Stimulated activated CD4-positive, alpha-beta T cell treated with anti-CD3 and anti-CD28 coated beads, Interleukin-4, amount 100 ng/mL, for 1 hour (primary cell): Measurements from ENCODE around the gene PCBP3.

ENCODE experiments used
- DNase-seq: peaks from one replicate; pipeline ENCODE4 v3.0.0-alpha.2; 2020

The PCBP3 gene

DNA sequence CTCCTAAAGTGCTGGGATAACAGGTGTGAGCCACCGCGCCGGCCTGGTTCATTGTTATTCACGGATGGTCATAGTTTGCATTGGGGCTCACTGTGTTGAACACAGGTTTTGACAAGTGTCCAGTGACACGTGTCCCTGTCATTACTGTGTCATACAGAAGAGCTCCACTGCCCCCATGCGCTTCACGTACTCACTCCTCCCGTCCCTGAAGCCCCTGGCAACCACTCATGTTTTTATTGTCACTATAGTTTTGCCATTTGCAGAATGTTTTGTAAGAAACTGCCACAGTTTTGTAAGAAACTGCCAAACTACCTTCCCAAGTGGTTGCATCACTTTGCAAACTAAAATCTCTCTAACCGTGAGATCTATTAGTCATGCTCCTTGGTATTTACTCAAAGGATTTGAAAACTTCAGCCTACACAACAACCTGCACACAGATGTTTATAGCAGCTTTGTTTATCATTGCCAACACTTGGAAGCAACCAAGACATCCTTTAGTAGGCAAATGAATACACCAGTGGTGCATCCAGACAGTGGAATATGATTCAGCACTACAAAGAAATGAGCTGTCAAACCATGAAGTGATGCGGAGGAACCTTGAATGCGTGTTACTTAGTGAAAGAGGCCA is 174.9 kb downstream of the PCBP3 start:
- DNase-seq = no peak

DNA sequence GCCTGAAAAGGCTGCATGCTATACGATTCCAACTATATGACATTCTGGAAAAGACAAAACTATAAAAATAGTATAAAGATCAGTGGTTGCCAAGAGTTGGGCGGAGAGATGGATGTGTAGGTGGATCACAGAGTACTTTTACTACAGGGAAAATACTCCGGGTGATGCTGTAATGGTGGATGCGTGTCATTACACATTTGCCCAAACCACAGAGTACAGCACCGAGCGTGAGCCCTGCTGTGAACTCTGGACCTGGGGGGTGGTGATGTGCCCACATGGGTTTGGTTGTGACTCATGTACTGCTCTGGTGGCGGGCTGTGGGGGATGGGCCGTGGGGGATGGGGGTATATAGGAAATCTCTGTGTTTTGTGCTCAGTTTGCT is 175.4 kb downstream of the PCBP3 start:
- peak; percentile 85 for DNase-seq

DNA sequence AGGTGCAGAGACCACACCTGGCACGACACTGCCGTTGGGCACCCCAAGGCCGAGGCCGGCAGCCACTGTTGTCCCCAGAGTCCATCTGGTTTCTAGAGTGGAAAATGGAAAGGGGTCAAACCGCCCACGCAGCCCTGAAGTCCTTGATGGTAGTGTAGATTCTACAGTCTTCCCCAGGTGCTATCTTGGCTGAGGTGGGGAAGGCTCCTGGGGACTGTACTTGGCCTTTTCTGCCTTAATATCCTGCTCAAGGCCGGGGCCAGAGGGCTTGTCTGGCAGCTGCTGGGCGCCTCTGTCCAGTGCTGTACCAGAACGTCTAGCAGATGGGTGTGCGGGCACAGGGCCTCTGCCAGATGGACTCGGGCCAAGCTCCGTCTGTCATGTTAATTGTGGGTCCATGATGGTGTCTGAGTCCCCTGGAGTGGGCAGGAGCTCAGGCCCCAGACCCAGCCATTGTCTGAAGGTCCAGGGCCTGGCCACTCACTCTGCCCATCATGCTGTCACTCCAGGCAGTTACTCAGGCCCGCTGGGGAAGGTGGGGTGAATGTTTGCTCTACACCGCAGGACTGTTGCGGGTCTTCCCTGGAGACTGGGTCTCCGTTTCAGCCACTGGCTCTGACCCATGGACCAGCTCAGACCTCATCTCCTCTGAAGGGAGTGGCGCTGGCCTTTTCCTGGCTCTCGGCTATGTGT is 176.1 kb downstream of the PCBP3 start:
- no peak for DNase-seq

DNA sequence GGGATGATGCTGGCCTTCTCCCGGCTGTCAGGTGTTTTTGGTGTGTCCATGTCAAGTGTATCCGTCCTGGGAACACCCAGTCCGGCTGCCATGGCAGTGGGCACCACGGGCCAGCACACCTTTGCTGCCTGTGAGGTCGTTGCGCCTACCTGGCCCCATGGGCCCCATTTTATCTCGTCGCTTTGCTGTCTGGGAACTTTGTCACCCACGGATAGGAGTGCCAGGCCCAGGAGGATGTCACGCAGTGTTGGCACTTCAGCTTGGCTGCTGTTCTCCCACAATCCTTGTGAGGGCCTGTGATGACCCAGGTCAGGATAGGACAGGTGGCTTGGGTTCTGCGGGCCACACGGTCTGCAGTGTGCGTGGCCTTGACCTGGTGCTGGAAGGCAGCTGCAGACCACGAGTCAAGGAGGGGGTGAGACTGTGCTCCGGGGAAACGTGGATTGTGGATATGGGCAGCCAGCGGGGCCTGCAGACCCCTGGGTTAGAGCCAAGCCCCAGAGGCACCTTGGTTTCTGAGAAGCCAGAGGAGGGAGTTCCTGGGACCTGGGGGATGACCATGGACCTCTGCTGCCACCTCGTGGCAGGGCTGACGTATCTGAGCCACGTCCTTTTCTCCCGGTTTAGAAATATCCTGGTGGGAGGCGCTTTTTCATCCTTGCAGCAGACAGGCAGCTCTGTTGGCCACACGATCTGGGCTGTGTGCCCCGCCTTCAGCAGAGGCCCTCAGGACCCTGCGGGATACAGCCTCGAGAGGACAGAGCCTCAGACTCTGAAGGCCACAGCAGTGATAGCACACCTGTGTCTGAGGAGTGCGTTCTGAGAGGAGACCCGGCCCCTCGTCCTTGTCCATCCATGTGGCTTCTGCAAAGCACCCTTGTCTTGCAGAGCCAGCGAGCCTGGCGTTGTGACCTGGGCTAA is 176.9 kb downstream of the PCBP3 start:
- DNase-seq = peak; percentile 85

DNA sequence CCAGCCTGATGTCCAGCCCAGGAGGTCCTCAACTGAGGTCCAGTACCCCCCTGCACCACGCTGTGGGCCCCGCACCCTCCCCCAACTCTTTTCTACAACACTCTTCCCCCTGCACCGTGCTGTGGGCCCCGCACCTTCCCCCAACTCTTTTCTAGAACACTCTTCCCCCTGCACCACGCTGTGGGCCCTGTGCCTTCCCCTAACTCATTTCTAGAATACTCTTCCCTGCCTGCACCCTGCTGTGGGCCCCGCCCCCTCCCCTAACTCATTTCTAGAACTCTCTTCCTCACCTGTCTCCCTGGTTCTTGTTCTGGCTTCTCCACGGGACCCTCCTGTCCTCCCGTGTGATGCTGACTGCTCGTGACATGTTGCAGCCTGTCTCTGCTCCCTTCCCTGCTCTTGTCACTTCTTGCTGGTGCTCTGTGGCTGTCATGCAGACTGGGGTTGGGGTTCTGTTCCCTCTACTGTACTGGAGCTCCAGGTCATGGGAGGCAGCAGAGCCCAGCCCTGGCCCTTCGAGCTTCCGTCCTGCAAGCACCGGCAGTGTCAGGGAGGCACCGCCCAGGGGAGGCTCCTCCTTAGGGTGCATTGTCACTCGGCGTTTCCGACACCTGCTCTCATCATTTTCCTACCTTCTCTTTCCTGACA is 177.9 kb downstream of the PCBP3 start:
- no peak for DNase-seq

DNA sequence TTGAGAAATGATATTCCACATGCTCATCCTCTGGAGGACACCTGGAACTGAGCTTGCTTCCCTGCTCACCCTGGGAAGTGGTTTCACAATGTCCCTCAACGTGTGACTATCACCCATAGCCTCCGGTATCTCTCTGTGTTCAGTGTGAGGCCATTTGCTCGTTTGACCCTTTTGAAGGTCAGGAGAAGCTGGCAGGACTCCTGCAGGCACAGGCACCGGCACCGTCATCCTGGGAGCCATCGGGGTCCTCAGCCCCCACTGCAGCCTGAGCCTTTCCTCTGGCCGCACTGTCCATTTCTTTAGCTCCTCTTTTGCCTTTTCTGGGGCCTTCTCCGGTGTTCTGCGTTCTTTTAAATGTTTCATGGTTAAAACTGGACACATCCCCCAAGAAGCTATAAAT is 178.5 kb downstream of the PCBP3 start:
- no peak for DNase-seq

DNA sequence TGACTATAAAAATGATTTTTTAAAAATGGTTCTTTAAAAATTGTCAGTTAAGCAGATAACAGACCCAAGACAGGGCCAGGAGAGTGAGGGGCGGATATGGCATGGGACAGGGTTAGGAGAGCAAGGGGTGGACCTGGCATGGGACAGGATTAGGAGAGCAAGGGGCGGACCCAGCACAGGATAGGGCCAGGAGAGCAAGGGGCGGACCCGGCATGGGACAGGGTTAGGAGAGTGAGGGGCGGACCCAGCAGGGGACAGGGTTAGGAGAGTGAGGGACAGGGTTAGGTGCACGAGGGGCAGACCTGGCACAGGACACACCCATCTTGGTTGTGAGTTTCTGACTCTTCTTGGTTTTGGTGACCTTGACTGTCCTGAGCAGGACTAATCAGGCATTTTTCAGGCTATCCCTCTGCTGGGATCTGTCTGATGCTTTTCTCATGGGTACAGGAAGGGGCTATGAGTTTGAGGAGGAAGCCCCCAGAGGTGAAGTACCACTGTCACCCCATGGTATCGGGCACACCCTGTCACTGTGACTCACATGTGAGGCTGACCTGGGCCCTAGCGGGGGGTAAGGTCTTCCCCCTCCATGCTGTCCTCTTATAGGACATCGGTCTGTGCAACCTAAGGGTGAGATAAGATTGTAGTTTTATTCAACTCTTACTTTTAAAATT is 179.0 kb downstream of the PCBP3 start:
- no peak for DNase-seq

DNA sequence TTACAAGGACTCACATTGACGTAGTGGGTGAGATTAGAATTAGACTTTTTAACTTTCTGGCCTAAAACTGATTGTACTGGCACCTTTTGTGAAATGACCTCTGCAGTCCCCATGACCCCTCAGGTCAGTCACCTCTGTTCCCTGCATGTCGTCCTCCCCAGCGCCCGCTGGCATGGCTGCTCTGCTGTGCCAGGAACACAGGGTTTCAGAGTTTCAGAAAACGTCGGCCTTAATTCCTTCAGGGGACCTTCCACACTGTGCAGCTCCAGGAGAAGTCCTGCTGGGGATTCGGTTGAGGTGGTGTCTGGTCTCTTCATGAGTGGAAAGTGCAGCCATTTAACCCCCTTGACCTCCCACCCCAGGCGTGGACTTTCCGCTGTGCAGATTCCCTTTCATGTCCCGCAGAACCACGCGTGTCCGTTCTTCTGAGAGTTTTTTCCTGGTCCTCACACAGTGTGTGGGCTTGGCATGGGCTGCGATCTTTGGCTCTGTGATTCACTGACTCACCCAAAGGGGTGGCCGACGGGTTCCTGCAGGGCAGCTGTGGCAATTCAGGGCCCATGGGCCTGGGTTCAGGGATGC is 179.7 kb downstream of the PCBP3 start:
- DNase-seq = no peak

DNA sequence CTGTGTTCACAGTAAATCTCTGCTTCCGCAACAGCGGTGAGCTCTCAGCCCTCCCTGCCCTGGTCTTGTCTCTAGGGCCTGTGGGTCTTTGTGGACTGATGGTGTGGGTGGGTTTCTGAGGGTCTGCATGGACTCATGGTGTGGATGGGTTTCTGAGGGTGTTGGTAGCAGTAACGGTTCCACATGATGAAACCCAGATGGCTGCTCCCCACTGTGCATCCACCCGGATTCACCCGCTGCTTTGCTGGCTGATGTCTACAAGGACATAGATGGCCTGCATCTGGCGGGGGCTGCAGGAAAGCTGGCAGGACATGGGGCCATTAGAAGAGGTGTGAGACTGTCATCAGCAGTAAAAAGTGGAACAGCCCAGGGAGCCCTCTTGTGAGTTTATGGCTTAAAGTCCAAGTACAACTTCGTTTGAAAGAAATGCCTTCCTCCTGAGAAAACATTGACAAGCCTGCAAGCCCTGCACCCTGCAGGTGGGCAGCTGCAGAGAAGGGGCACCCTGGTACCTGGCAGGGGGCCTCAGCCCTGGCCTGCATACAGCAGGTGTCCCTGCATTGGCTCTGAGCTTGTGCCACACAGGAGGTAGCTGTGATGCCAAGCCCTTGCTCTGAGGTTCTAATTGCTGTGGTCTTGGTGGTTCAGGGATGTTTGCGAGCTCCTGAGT is 181.2 kb downstream of the PCBP3 start:
- DNase-seq = no peak

DNA sequence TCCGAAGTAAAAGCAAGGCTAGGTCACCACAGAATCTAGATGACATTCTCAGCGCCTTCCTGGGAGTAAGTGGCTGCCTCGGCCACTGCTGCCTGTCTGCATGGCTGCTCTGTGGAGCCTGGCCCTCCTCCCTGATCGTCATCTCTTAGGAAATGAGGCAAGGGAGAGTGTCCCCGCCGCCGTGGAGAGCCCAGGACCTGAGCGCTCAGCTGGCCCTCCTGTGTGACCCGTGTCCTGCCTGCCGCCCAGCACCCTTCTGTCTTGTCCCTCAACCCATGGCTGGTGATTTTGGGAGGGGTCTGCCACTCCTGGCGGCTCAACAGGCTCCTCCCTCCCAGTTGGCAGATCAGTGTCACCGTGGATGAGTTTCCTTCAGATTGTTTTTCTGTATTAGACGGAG is 181.7 kb downstream of the PCBP3 start:
- DNase-seq = no peak

DNA sequence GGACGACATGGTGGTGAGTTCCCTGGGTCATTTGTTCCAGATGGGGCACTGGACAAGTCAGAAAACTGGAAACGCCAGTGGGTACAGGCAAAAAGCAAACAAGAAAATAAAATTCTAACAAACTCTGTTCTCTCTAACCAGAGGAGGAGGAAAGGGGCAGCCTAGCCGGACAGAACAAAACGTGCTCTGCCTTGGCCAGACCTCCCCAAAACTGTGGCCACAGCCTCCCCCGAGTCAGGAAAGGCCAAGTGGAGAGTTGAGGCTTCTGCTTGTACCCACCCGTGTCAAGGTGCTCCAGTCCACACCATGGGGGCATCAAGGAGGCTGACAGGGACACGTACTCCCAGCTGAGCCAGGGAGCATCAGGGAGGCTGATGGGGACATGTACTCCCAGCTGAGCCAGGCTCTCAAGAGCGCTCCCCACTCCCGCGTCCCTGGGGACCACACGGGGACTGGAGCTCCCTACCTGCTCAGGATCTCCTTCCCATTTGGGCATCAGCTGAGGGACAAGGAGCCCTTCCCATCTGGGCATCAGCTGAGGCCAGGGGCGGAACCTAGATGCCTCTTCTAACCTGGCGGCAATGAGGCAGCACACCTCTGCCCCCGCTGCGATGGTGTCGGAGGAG is 183.3 kb downstream of the PCBP3 start:
- no peak for DNase-seq

DNA sequence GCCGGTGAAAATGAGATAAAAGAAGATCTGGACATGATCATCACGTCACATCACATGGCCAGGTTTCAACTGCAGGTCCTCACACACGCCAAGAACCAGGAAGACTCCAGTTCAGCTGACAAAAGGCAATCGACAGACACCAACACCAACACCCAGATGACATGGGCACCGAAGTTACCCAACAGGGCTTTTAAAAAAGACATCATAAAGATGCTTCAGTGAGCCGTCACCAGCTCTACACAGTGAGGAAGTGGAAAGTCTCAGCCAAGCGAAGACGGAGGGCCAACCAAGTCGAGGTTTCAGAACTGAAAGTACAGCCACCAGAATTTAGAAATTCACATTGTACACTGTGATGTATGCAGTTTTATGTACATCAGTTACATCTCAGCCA is 183.8 kb downstream of the PCBP3 start:
- no peak for DNase-seq

DNA sequence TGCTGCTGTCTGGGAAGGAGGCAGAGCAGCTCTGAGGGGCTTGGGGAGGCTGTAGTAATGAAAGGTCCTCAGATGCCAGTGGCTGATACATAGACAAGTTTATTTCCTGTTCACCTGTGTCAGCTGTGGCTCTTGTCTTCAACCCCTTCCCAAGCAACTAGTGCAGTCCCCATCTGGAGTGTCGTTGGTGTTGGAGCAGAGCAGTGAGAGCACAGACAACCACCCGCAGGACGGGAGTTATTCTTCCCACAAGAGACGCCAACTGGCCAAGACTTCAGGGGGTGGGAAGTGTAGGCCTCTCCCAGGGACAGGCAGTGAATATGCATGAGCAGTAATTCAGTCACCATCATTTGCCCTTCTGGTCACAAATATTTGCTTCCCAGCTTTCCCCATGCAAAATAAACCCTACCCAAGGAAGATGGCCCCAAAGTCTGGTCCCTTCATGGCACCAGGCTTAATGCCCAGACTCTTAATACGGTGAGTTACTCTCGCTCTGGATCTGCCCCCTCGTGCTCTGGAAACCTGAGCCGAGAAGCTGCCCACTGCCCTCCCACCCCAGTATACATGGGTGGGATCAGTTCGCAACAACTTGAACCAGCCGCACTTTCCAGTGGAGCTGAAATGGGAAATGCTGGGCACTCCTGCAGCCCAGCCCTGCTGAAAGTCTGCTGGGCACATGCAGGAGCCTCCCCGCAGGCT is 184.5 kb downstream of the PCBP3 start:
- DNase-seq = no peak

DNA sequence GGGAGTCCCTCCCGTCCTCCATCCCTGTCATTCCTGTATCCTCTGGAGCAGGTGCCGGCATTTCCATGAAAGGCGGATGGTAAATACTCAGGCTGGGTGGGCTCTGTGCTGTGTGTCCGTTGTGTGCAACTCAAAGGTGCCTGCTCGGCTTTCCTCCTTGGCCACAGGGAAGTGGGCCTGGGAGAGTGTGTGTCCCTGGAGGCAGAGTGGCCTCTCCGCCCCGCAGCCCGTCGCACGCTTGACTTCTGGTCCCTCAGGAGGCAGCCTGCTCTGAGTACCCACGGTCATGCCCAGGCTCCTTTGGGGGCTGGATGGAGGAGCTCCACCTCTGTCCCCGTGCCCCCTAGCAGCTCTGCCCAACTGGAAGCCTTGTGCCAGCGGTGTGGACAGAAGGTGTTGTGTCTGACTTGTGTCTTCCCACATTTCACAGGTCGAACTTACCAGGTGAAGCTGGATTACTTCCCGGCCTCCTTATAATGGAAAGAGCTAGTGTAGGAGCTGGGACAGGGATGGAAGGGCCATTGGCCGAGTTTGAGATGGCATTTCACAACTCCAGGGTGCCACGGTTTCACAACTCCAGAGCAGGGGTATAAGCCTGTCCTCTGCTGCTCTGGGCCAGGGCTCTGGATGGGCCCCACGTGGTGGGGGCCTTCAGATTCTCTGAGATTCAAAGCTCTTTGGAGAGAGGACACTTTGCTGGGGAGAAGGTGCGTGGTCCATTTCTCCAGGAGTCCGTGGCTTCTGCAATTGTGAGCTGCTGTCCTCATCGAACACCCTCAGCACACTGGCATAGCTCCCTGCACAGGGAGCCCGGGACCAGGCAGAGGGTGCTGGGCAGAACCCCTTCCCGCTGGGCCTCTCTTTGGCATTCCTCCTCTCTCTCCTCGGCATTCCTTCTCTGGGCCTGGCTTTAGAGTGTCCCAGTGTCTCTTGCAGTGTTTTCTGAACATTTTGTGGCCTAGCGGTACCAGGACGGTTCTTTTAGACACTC is 185.3 kb downstream of the PCBP3 start:
- DNase-seq = no peak

DNA sequence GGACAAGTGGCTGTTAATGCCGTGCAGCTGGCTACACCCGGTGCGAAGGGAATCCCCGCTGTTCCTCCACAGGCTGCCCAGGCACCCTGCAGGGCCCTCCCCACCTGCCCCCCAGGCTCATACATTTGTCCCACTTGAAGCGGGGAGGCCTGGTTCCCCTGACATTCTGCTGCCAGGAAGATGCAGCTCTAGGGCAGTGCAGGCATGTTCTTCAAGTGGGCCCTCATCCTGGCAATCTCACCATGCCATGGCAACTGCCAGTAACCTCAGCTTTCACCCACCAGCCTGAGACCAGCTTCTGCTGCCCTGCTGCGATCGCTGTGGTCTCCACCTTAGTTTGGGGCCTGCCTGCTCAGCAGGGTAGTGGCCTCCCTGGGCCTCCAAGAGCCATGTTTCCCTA is 186.1 kb downstream of the PCBP3 start:
- DNase-seq = no peak

DNA sequence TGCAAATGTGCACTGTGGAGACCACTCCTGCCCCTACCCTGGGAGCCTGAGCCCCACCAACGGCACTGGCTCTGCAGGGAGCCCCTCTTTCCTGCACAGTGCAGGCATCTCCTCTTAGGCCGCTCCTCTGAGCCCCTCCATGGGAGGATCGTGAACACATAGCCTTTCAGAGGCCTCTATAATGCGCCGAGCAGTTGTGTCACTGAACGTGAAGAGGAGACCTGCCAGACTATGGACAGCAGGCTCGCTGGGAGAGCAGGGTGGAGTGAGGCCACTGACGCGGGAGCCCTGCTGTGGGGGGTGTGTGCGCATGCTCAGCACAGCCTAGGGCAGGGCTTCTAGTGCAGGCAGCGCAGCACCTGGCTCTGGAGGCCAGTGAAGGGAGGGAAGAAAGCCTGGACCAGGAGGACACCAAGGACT is 186.7 kb downstream of the PCBP3 start:
- no peak for DNase-seq

DNA sequence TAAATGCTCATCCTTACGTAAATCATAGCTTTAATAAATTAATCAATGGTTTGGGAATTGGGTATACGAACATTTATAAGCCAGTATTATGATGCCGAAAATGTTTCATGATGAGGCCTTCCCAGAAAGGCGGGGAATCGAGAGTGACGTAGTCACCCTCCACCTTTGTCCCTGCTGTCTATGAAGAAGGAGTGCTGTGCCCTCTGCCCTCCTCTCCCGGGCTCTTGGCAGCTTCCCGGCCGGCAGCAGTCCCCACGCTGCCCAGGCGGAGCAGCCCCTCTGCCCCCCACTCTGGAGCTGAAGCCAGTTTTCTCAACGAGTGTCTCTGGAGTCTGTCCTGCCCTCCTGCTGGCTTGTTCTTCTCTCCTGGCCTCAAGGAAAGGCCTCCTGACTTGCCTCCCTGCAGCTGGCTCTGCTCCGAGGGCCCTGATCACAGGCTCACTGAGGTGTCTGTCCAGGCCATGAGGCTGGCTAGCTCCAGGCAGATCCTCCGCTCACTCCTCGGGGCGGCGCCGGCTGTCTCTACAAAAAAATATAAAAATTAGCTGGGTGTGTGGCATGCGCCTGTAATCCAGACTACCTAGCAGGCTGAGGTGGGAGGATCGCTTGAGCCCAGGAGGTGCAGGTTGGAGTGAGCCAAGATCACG is 187.3 kb downstream of the PCBP3 start:
- DNase-seq = no peak

DNA sequence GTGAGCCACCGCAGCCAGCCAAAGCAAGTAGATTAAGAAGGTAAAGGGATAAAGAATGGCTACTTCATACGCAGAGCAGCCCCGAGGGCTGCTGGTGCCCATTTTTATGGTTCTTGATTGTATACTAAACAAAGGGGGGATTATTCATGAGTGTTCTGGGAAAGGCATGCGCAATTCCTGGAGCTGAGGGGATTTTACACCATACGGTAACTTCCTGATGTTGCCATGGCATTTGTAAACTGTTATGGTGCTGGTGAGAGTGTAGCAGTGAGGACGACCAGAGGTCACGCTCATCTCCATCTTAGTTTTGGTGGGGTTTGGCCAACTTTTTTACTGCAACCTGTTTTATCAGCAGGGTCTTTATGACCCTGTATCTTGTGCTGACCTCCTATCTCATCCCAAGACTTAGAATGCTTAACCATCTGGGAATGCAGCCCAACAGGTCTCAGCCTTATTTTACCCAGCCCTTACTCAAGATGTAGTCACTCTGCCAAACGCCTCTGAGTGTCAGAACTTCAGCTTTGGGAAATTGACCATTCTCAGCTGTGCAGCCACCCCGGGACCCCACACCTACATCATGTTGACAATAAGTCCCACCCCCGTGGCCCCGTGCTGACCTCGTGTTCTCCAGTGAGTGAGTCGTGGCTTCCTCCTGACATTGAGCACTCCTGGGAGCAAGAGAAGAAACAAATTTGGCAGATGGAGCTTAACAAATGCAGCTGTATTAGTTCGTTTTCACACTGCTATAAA is 188.6 kb downstream of the PCBP3 start:
- DNase-seq = no peak
